Epithelial cell of prostate (primary cell): ENCODE measurements around the gene OTX1.
"Not testable (repeated sequence)": the region's sequence is repeated elsewhere in the genome, so short reads cannot be mapped to it uniquely, and the experiment has no call there.

ENCODE experiments used
- DNase-seq: peaks from one replicate; pipeline ENCODE4 v3.0.0-alpha.2; 2011; ENCODE audit warnings: low read depth, low spot score
- H3K27ac ChIP-seq: fragments of 450-650 bp; 2 replicates; pipeline ENCODE4 v1.5.1; 2017; ENCODE audit warnings: mild to moderate bottlenecking

OTX1 gene

GRCh38 chr2:63050334-63051041 lies at the start of gene OTX1:
TSS of gene OTX1 (plus strand) at chr2:63050830. CDS start at chr2:63052991, 2,161 bp downstream.
- peak within 1 kb of the TSS; percentile 62 for H3K27ac ChIP-seq
- peak; percentile 36 for DNase-seq

DNA sequence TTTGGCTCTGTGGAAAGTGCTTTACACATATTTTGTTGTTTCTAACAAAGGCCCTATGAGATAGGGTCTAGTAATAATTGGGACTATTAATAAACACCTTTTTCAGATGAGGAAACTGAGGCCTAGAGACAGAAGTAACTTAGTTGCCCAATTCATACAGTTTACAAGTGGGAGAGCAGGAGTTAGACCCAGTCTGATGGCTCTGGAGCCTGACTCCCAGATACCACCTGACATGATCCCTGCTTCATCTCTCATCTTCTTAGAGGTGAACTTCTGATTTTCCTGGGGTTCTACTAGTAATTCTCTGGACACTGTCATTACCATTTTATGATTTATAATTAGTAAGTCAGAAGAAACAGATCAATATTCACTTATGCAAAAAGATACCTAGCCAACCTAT lies 49.1 kb upstream of the OTX1 start:
- no peak overlapping the region for H3K27ac ChIP-seq
- DNase-seq, result no peak

DNA sequence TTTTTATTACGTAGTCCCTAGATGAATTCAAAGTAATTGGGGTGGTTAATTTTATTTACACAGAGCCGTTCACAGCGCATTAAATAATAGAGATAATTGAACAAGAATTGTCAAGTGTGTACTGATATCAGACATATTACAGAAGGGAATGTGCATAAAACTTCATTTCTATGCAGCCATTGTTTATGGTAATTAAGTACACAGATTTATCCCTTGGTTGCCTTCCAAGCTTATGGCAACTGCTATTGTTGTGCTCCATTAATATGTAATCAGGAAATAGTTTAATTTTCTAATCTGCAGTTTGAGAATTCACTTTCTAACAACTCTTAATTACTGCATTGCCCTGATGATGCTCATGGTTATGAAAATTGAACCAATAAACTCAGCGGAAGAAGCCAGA lies 47.3 kb upstream of the OTX1 start:
- H3K27ac ChIP-seq, result no peak overlapping the region
- DNase-seq, result no peak

GRCh38 chr2:63007813-63008458 lies 42.7 kb upstream of the OTX1 start:
- no peak for DNase-seq
- H3K27ac ChIP-seq, result no peak overlapping the region

- no peak overlapping the region for H3K27ac ChIP-seq
- DNase-seq, result no peak
Observed at GRCh38 chr2:63008838-63009237, 41.8 kb upstream of the OTX1 start.

DNA sequence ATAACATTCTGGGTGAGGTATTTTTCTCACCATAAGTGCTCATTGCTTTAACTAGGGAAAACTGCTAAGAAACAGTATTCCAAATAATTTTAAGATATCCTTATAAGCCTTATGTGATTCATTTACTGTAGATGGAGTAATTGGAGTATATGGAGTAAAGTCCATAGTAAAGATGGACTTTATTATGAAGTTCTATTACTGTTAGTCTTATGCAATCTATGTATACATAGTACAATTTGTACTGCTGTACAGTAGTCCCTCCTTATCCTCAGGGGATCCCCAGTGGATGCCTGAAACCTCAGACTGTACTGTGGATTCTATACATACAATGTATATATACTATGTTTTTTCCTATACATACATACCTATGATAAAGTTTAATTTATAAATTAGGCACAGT lies 41.1 kb upstream of the OTX1 start:
- H3K27ac ChIP-seq, result no peak overlapping the region
- DNase-seq, result no peak

GRCh38 chr2:63012541-63012940 lies 38.1 kb upstream of the OTX1 start:
- no peak for DNase-seq
- H3K27ac ChIP-seq, result no peak overlapping the region

- no peak overlapping the region for H3K27ac ChIP-seq
- no peak for DNase-seq
Observed at GRCh38 chr2:63013438-63013837, 37.2 kb upstream of the OTX1 start.

GRCh38 chr2:63015389-63015788 lies 35.2 kb upstream of the OTX1 start:
- no peak overlapping the region for H3K27ac ChIP-seq
- DNase-seq, result no peak

DNA sequence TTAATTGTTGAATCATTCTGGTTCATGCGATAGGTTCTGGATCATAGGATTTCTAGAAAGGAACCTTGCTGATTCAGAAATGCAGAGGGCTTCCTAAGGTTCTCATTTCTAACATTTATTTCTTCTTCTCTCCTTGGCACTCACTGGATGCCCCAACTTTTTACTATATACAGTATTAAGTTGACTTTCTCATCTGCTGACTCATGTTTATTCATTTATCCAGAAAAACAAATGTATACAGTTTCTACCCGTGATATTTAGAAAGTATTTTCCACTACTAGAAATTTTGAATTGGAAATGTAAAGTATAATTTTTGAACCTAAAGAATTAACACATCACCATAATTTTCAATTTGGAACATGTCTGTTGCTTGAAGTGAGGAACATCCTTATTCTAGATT lies 32.2 kb upstream of the OTX1 start:
- H3K27ac ChIP-seq, result no peak overlapping the region
- no peak for DNase-seq

GRCh38 chr2:63019686-63020085 lies 30.9 kb upstream of the OTX1 start:
- DNase-seq, H3K27ac ChIP-seq: not testable (repeated sequence)

DNA sequence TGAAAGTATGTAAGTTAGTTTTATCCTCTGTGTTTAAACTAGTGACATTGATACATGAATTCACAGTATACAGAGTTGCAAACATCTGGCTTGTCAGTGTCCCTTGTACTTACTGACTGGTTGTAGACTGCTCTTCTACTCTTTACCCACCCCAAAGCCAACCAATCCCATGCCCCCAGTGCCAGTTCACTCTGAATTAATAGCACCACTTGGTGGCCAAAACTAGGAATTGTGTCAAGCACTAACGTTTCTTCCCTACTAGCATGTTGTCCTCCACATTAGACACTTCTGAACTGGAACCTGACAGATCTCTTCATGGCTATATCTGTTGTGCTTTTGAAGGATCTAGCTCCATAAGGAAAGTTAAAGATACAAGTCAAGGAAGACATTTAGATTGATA lies 27.2 kb upstream of the OTX1 start:
- DNase-seq, result no peak
- no peak overlapping the region for H3K27ac ChIP-seq

- no peak overlapping the region for H3K27ac ChIP-seq
- no peak for DNase-seq
Observed at GRCh38 chr2:63027220-63027619, 23.4 kb upstream of the OTX1 start.

GRCh38 chr2:63029058-63029457 lies 21.6 kb upstream of the OTX1 start:
- H3K27ac ChIP-seq, result no peak overlapping the region
- no peak for DNase-seq

- H3K27ac ChIP-seq, result no peak overlapping the region
- no peak for DNase-seq
Observed at GRCh38 chr2:63034526-63034925, 16.1 kb upstream of the OTX1 start.

DNA sequence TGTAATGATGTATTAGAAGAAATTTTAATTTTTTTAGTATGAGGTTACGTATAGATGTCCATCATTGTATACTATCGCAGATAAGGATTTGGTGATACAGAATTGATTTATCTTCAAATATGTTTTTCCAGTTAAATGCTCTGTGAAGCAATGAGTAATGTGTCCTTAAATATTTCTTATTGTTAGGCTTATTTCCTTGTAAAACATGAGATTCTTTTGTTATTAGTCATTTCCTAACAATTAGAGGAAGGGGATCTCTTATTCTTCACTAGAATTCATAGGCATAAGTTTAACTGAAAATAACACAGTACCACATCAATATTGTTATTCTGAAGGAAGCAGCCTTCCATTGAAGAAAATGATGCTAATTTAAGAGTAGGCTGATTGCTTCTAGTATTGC lies 15.5 kb upstream of the OTX1 start:
- H3K27ac ChIP-seq, result no peak overlapping the region
- DNase-seq, result no peak

DNA sequence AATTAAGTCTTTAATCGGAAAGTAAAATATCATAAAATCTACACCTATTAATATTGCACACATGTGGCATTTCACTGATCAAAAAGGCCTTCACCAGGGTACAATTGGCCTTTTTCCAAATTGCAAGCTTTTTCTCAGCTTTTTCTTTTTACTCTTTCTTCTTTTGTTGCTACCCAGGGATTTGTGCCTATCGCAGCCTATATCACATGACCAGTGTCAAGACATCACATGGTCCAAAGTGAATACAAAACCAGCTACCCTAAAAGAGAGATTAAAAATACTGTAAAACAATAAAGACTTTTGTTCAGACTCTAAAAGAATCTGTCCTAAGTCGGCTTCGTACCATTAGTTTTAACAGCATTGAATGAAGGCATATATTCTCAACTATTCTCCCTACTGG lies 15.0 kb upstream of the OTX1 start:
- DNase-seq, result no peak

GRCh38 chr2:63038034-63038433 lies 12.6 kb upstream of the OTX1 start:
- H3K27ac ChIP-seq, result no peak overlapping the region
- no peak for DNase-seq

More for the DNA sequence above, 15.0 kb upstream of the OTX1 start:
- no peak overlapping the region for H3K27ac ChIP-seq

DNA sequence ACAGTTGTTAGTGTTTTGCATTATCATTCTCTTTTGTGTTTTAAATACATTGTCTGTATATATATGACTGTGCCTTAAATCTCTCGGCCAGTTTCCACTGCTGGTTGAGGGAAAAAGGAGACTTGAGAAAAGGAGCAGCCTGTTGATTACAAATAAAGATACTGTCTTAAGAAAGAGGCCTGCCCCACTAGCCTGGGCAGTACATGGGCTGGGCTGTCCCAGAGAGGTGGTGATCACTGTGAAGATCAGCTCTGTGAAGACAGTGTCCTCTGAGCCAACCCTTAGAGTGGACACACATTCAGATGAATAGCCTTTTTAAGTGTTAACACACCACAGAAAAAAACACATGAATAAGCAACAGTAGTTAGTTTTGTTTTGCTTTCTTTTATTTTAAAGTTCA lies 10.0 kb upstream of the OTX1 start:
- DNase-seq, result no peak
- H3K27ac ChIP-seq, result no peak overlapping the region

GRCh38 chr2:63041592-63041991 lies 9.0 kb upstream of the OTX1 start:
- H3K27ac ChIP-seq, result no peak overlapping the region
- DNase-seq, result no peak

DNA sequence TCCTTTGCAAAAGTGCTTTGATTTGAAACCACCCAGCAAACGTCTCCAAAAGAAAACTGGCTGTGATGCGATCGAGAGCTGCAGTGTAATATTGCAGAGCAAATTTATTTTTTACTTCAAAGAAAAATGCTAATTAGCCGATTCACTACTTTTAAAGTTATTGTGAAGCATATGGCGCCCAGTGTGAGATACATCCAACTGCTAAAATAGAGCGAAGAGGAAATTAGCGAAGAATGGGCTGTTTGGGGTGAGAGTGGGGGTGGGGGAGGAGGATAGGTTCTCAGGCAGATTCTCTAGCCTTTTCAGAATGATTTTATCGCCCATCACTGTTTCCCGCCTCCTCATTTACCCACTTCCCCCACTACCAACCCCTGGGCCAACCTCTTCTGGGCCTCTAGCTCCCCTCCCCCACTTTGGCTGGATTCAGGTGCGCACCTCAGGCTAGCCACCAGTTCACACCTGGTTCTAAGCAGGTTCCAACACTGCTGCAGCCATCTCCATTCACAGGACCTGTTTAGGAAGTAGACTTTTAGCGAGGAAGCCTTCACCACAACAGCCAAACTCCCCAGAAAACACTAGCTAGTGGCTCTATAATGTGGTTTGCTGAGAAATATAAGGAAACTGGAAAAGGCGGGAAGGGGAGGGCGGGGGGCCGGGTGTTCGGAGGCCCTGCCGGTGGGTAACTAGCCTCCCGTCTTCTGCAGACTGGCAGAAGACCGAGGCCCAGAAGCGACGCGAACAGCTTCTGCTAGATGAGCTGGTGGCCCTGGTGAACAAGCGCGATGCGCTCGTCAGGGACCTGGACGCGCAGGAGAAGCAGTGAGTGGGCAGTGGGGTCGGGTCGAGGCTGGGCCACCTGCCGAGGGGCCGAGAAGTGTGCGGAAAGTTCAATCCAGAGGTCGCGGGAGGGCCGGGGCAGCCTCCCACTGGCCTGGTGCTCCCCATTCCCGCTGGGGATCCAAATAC lies 6.0 kb upstream of the OTX1 start:
- DNase-seq, result no peak
- no peak overlapping the region for H3K27ac ChIP-seq
